ENCODE data around the gene DAB1. TPM values are rescaled to one million over a fixed set of nuclear protein-coding genes. Genes with fewer than 3 reads are reported as not detected.

The DAB1 gene
- total RNA-seq, 4 donors from 2014 or later, result 0.48 to 1.2 TPM; not detected in 2

- TF ChIP-seq POLR2A (IDR thresholded peaks at IDR 0.05) (no peak), EP300 (IDR thresholded peaks at IDR 0.05; ENCODE audit: low read depth) (no peak), POLR2AphosphoS5 (IDR thresholded peaks at IDR 0.05) (no peak), CTCF (IDR thresholded peaks at IDR 0.05) (no peak)
- DNase-seq, result no peak
- no peak overlapping the region for H3K27ac ChIP-seq
- H3K27me3 ChIP-seq, result no peaks in the 10 kb centered on the region
- intact Hi-C loops (cut with DNase I; ENCODE audit: low total_unique reads), result no loop called here
- no peak overlapping the region for H3K4me3 ChIP-seq
- 81% methylated on average over 1 of the region's 1 CpG; no CpG with 5 or more reads in 1 of the 2 donors for WGBS, 2 donors (ENCODE audit: low coverage in 1 of 2)
- no peaks in the 10 kb centered on the region for H3K36me3 ChIP-seq
- in situ Hi-C loops (cut with MboI; ENCODE audit: low pct_ligation_motif_present in 1 of 4, low pct_unique_long_range_greater_than_20kb in 1 of 4, low sequenced_read_pairs in 3 of 4), result no loop called here
- H3K4me1 ChIP-seq, result no peaks in the 10 kb centered on the region
- no peaks in the 10 kb centered on the region for H3K9me3 ChIP-seq
These were observed 228.4 kb downstream of the DAB1 start for GRCh38 chr1:57195436-57195941.

- no peaks in the 10 kb centered on the region for H3K27me3 ChIP-seq
- no peak overlapping the region for H3K4me3 ChIP-seq
- no peaks in the 10 kb centered on the region for H3K4me1 ChIP-seq
- H3K9me3 ChIP-seq, result no peaks in the 10 kb centered on the region
- H3K36me3 ChIP-seq, result no peaks in the 10 kb centered on the region
- DNase-seq, result no peak
- H3K27ac ChIP-seq, result no peak overlapping the region
- in situ Hi-C loops (cut with MboI; ENCODE audit: low pct_ligation_motif_present in 1 of 4, low pct_unique_long_range_greater_than_20kb in 1 of 4, low sequenced_read_pairs in 3 of 4), result no loop called here
- 89 to 96% methylated on average over 2 of the region's 2 CpGs for WGBS, 2 donors (ENCODE audit: low coverage in 1 of 2)
- intact Hi-C loops (cut with DNase I; ENCODE audit: low total_unique reads), result no loop called here
- no peak for TF ChIP-seq POLR2A (IDR thresholded peaks at IDR 0.05)
- TF ChIP-seq POLR2AphosphoS5 (IDR thresholded peaks at IDR 0.05), result no peak
- TF ChIP-seq EP300 (IDR thresholded peaks at IDR 0.05; ENCODE audit: low read depth), result no peak
- no peak for TF ChIP-seq CTCF (IDR thresholded peaks at IDR 0.05)
These were observed 231.6 kb downstream of the DAB1 start for GRCh38 chr1:57192222-57192621.

GRCh38 chr1:57190898-57191297 is 233.0 kb downstream of the DAB1 start:
- Histone ChIP-seq H3K27me3 (no peaks in the 10 kb centered on the region), H3K4me3 (no peak overlapping the region), H3K27ac (no peak overlapping the region), H3K9me3 (no peaks in the 10 kb centered on the region), H3K4me1 (no peaks in the 10 kb centered on the region), H3K36me3 (no peaks in the 10 kb centered on the region)
- in situ Hi-C loops (cut with MboI; ENCODE audit: low pct_ligation_motif_present in 1 of 4, low pct_unique_long_range_greater_than_20kb in 1 of 4, low sequenced_read_pairs in 3 of 4), result no loop called here
- 76 to 78% methylated on average over 1 to 2 of the region's 2 CpGs for WGBS, 2 donors (ENCODE audit: low coverage in 1 of 2)
- intact Hi-C loops (cut with DNase I; ENCODE audit: low total_unique reads), result no loop called here
- no peak for DNase-seq
- TF ChIP-seq POLR2AphosphoS5 (IDR thresholded peaks at IDR 0.05) (no peak), POLR2A (IDR thresholded peaks at IDR 0.05) (no peak), CTCF (IDR thresholded peaks at IDR 0.05) (no peak), EP300 (IDR thresholded peaks at IDR 0.05; ENCODE audit: low read depth) (no peak)

GRCh38 chr1:57188168-57188567 is 235.7 kb downstream of the DAB1 start:
- Histone ChIP-seq H3K36me3 (no peaks in the 10 kb centered on the region), H3K4me1 (no peaks in the 10 kb centered on the region), H3K9me3 (no peaks in the 10 kb centered on the region), H3K27ac (no peak overlapping the region), H3K27me3 (no peaks in the 10 kb centered on the region), H3K4me3 (no peak overlapping the region)
- in situ Hi-C loops (cut with MboI; ENCODE audit: low pct_ligation_motif_present in 1 of 4, low pct_unique_long_range_greater_than_20kb in 1 of 4, low sequenced_read_pairs in 3 of 4), result no loop called here
- WGBS, 2 donors (ENCODE audit: low coverage in 1 of 2), result 69 to 79% methylated on average over 2 of the region's 2 CpGs
- TF ChIP-seq CTCF (IDR thresholded peaks at IDR 0.05), result no peak
- TF ChIP-seq POLR2A (IDR thresholded peaks at IDR 0.05), result no peak
- no peak for TF ChIP-seq EP300 (IDR thresholded peaks at IDR 0.05; ENCODE audit: low read depth)
- no peak for TF ChIP-seq POLR2AphosphoS5 (IDR thresholded peaks at IDR 0.05)
- intact Hi-C loops (cut with DNase I; ENCODE audit: low total_unique reads), result no loop called here
- DNase-seq, result no peak

Data from transverse colon (tissue), 4 donors.